ENCODE measurements around the gene TDRD10.

GRCh38 chr1:154582885-154583284 lies 80.9 kb downstream of the TDRD10 start:
- TF ChIP-seq POLR2AphosphoS5 (IDR thresholded peaks at IDR 0.05; ENCODE audit: low read depth) = no peak
- TF ChIP-seq EZH2 (IDR thresholded peaks at IDR 0.05; ENCODE audit: low read depth, unreplicated experiment) = no peak
- no peak for TF ChIP-seq CTCF (conservative IDR thresholded peaks at IDR 0.05; ENCODE audit: low read depth in 2 of 2)
- TF ChIP-seq EZH2phosphoT487 (IDR thresholded peaks at IDR 0.05; ENCODE audit: unreplicated experiment) = no peak
- no peak for TF ChIP-seq STAT1 (IDR thresholded peaks at IDR 0.05; ENCODE audit: unreplicated experiment)
- no peak for TF ChIP-seq ZNF114 (CRISPR knock-in tag; IDR thresholded peaks at IDR 0.05)
- no peak for TF ChIP-seq JUNB (IDR thresholded peaks at IDR 0.05; ENCODE audit: unreplicated experiment)
- no peak for TF ChIP-seq REST (IDR thresholded peaks at IDR 0.05; ENCODE audit: unreplicated experiment)
- TF ChIP-seq ETS1 (IDR thresholded peaks at IDR 0.05) = no peak
- no peak for TF ChIP-seq ZNF331 (CRISPR knock-in tag; IDR thresholded peaks at IDR 0.05; ENCODE audit: low read depth)

All from GM23338 (cell line).